HEK293T (cell line): ENCODE data around the gene CKLF.

ENCODE experiments used
- CTCF ChIA-PET: fragments of 350-600 bp; formaldehyde crosslinking; extraction: SDS; loops from one replicate; lab custom pipeline; 2021; ENCODE audit warnings: antibody characterized with exemption, inconsistent platforms; lab: Yijun Ruan, JAX
- POLR2A ChIA-PET: fragments of 350-600 bp; formaldehyde crosslinking; extraction: SDS; loops from one replicate; lab custom pipeline; 2020; ENCODE audit warnings: antibody characterized with exemption, inconsistent platforms; lab: Yijun Ruan, JAX
- DNase-seq: peaks from one replicate; pipeline ENCODE4 v3.0.0; 2012; ENCODE audit warnings: mixed read lengths; ENCODE audit errors: extremely low spot score
- ARNT ChIP-seq: fragments of 450-650 bp; IDR thresholded peaks from 2 replicates; pipeline ENCODE4 v1.6.1; 2017; ENCODE audit warnings: mild to moderate bottlenecking
- BHLHE40 ChIP-seq: fragments of 450-650 bp; IDR thresholded peaks from 2 replicates; pipeline ENCODE4 v1.6.1; 2016; ENCODE audit warnings: mild to moderate bottlenecking, moderate library complexity, borderline replicate concordance
- CTBP1 ChIP-seq: fragments of 450-650 bp; IDR thresholded peaks from 2 replicates; pipeline ENCODE4 v1.6.1; 2016; ENCODE audit warnings: borderline replicate concordance
- ELF4 ChIP-seq: fragments of 450-650 bp; IDR thresholded peaks from 2 replicates; pipeline ENCODE4 v1.6.1; 2017; ENCODE audit warnings: antibody characterized with exemption
- FOXA1 ChIP-seq: fragments of 450-650 bp; IDR thresholded peaks from 2 replicates; pipeline ENCODE4 v1.6.1; 2016; ENCODE audit warnings: mild to moderate bottlenecking
- FOXK2 ChIP-seq: fragments of 450-650 bp; IDR thresholded peaks from 2 replicates; pipeline ENCODE4 v1.6.1; 2016; ENCODE audit warnings: mild to moderate bottlenecking
- FOXM1 ChIP-seq: fragments of 450-650 bp; IDR thresholded peaks from 2 replicates; pipeline ENCODE4 v1.6.1; 2017; ENCODE audit warnings: mild to moderate bottlenecking, borderline replicate concordance
- HDGF ChIP-seq: fragments of 450-650 bp; IDR thresholded peaks from 2 replicates; pipeline ENCODE4 v1.6.1; 2017; ENCODE audit warnings: antibody characterized with exemption, borderline replicate concordance
- L3MBTL2 ChIP-seq: fragments of 450-650 bp; conservative IDR thresholded peaks from 2 replicates; pipeline ENCODE4 v1.6.1; 2016; ENCODE audit warnings: mild to moderate bottlenecking
- LEF1 ChIP-seq: fragments of 450-650 bp; IDR thresholded peaks from 2 replicates; pipeline ENCODE4 v1.6.1; 2017; ENCODE audit warnings: mild to moderate bottlenecking, borderline replicate concordance
- NFRKB ChIP-seq: fragments of 450-650 bp; IDR thresholded peaks from 2 replicates; pipeline ENCODE4 v1.6.1; 2016; ENCODE audit warnings: mild to moderate bottlenecking, moderate library complexity
- PKNOX1 ChIP-seq: fragments of 450-650 bp; IDR thresholded peaks from 2 replicates; pipeline ENCODE4 v1.6.1; 2016
- SP1 ChIP-seq: fragments of 450-650 bp; IDR thresholded peaks from 2 replicates; pipeline ENCODE4 v1.6.1; 2017
- SUZ12 ChIP-seq: fragments of 450-650 bp; IDR thresholded peaks from 2 replicates; pipeline ENCODE4 v1.6.1; 2016; ENCODE audit warnings: mild to moderate bottlenecking
- TARDBP ChIP-seq: fragments of 450-650 bp; IDR thresholded peaks from 2 replicates; pipeline ENCODE4 v1.6.1; 2016
- ZNF384 ChIP-seq: fragments of 450-650 bp; IDR thresholded peaks from 2 replicates; pipeline ENCODE4 v1.6.1; 2016

CKLF gene

DNA sequence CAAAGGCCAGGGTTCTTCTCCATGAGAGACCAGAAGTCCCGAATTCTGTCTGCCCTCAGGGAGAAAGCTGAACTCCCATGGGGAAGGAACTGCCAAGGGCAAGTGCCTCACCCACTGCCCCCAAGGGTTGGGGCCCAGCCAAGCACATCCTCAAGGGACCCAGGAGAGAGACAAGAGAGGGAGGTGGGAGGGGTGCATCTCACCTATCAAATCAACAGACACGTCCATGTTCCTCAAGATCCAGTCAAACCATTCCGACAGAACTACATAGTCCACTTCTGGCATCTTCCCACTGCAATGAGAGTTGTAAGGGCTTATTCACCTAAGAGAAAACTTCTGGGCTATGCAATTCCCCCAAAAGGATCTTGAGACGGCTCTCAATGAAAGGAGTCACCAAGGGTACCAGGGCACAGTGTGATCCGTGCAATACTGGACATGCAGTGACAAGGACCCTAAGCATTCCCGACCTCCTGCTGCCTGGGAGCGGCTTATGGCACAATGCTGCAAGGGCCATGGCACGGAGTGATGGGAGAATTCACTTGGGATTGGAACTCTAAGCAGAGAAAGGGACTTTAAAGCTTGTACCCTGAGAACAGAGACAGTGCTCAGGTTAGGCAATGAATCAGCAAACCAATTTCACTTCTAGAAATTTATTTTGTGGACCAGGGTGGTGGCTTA is 34.7 kb upstream of the CKLF start:
- ChIA-PET CTCF (no interaction called here), POLR2A (no interaction called here)

GRCh38 chr16:66519482-66520373 is 32.6 kb upstream of the CKLF start:
- ChIA-PET CTCF (interaction anchor here (0.7 kb wide), 1 partner anchor 432 kb away, joined by 3 read pairs; no protein-coding TSS in a partner anchor), POLR2A (no interaction called here)
- DNase-seq = no peak
- TF ChIP-seq LEF1 = no peak

More for the DNA sequence above, 34.7 kb upstream of the CKLF start:
- DNase-seq = no peak
- TF ChIP-seq SUZ12 (no peak), HDGF (no peak), ARNT (no peak), FOXM1 (no peak), FOXA1 (no peak), ZNF384 (no peak), TARDBP (no peak), L3MBTL2 (no peak), CTBP1 (no peak), PKNOX1 (no peak), LEF1 (no peak), SP1 (no peak)

- POLR2A ChIA-PET = interaction anchor here (0.9 kb wide), 1 partner anchor 29 kb away, joined by 3 read pairs; no protein-coding TSS in a partner anchor
- CTCF ChIA-PET = interaction anchor here (0.6 to 0.7 kb wide), 2 partner anchors 8 to 432 kb away, joined by 3 read pairs; no protein-coding TSS in a partner anchor
- no peak for DNase-seq
- TF ChIP-seq FOXA1 (no peak), PKNOX1 (no peak), ZNF384 (no peak), HDGF (no peak), LEF1 (no peak), NFRKB (no peak), TARDBP (no peak), CTBP1 (no peak), SUZ12 (no peak), ELF4 (no peak), FOXM1 (no peak), L3MBTL2 (no peak)
Measured at GRCh38 chr16:66520406-66521170, 31.8 kb upstream of the CKLF start.

- no peak for TF ChIP-seq HDGF
- no peak for TF ChIP-seq TARDBP
- TF ChIP-seq LEF1 = no peak
- no peak for TF ChIP-seq SP1
- TF ChIP-seq CTBP1 = no peak
- no peak for TF ChIP-seq FOXK2
- TF ChIP-seq L3MBTL2 = no peak
- no peak for TF ChIP-seq FOXA1
- no peak for TF ChIP-seq PKNOX1
- TF ChIP-seq SUZ12 = no peak
- no peak for TF ChIP-seq ZNF384
- TF ChIP-seq ELF4 = no peak
- TF ChIP-seq FOXM1 = no peak
- no peak for TF ChIP-seq BHLHE40
- no peak for TF ChIP-seq NFRKB
- no peak for TF ChIP-seq ARNT
- DNase-seq = no peak
- CTCF ChIA-PET = no interaction called here
- POLR2A ChIA-PET = interaction anchor here (0.9 kb wide), 1 partner anchor 28 kb away, joined by 3 read pairs; no protein-coding TSS in a partner anchor
Measured at GRCh38 chr16:66521252-66521713, 31.1 kb upstream of the CKLF start.

DNA sequence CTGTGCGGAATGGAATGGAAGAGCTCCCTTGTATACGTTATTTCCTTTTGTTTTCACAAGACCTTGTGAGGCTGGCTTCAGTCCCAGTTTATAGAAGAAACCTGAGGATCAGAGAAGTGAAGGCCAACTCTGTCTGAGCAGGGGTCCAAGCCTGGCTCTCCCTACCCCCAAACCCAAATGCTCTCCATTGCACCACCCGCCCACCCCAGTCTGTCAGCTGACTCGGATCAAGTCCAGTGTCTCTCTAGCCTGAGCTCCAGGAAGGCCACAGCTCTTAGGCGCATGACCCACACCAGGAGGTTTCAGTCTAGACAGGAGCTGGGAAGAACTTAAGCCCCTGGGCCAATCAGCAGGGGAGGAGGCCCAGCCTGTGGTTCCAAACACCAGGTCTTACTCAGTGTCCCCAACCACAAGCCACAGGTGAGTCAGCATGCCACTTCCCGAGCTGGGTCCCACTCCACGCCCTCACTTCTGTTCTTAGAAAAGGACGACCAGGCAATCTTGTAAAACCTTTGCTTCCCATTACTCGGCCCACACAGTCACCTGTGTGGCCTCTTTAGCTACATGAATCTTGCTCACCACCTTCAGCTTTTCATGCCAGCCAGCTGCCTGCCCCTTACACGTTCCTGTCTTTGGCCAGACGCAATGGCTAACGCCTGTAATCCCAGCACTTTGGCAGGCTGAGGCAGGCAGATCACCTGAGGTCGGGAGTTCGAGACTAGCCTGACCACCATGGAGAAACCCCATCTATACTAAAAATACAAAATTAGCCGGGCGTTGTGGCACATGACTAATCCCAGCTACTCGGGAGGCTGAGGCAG is 30.2 kb upstream of the CKLF start:
- ChIA-PET POLR2A (no interaction called here), CTCF (no interaction called here)
- TF ChIP-seq ARNT (no peak), FOXK2 (no peak), ZNF384 (no peak), ELF4 (no peak), SUZ12 (no peak), SP1 (no peak), FOXM1 (no peak), FOXA1 (no peak), HDGF (no peak), BHLHE40 (no peak), LEF1 (no peak), L3MBTL2 (no peak), PKNOX1 (no peak), TARDBP (no peak), CTBP1 (no peak), NFRKB (no peak)
- DNase-seq = no peak
